Neural progenitor cell (in vitro differentiated cells): ENCODE data around the gene VPS13D. TPM values are rescaled to one million over a fixed set of nuclear protein-coding genes. Genes with fewer than 3 reads are reported as not detected.

Experiments
- DNase-seq: peaks from one replicate; pipeline ENCODE4 v3.0.0-alpha.2; 2016; ENCODE audit warnings: low spot score
- H2AFZ ChIP-seq: fragments of 200-600 bp; sonication (generic); replicated peaks from 2 replicates; pipeline ENCODE4 v1.6.1; 2016; ENCODE audit warnings: antibody characterized with exemption
- H3F3A ChIP-seq: fragments of 200-600 bp; sonication (generic); 2 replicates; pipeline ENCODE4 v1.6.1; 2016; ENCODE audit warnings: antibody characterized with exemption, low read depth
- H3K27ac ChIP-seq: fragments of 200-600 bp; sonication (generic); 2 replicates; pipeline ENCODE4 v1.5.1; 2016; ENCODE audit warnings: mild to moderate bottlenecking
- H3K27me3 ChIP-seq: fragments of 200-600 bp; sonication (generic); 2 replicates; pipeline ENCODE4 v1.6.1; 2016; ENCODE audit warnings: mild to moderate bottlenecking, moderate library complexity
- H3K36me3 ChIP-seq: fragments of 200-600 bp; sonication (generic); 2 replicates; pipeline ENCODE4 v1.5.1; 2016
- H3K4me1 ChIP-seq: fragments of 200-600 bp; sonication (generic); 2 replicates; pipeline ENCODE4 v1.6.1; 2016; ENCODE audit warnings: mixed run types
- H3K4me2 ChIP-seq: fragments of 200-600 bp; sonication (generic); 2 replicates; pipeline ENCODE4 v1.6.1; 2016
- H3K4me3 ChIP-seq: fragments of 200-600 bp; sonication (generic); 2 replicates; pipeline ENCODE4 v1.5.1; 2016
- H3K79me2 ChIP-seq: fragments of 200-600 bp; sonication (generic); 2 replicates; pipeline ENCODE4 v1.6.1; 2016; ENCODE audit warnings: low read depth
- H3K9ac ChIP-seq: fragments of 200-600 bp; sonication (generic); 2 replicates; pipeline ENCODE4 v1.6.1; 2016
- H3K9me3 ChIP-seq: fragments of 200-600 bp; sonication (generic); 2 replicates; pipeline ENCODE4 v1.5.1; 2016; ENCODE audit warnings: low read depth
- H4K20me1 ChIP-seq: fragments of 200-600 bp; sonication (generic); 2 replicates; pipeline ENCODE4 v1.6.1; 2016; ENCODE audit warnings: low read depth
- H3K27ac Mint-ChIP-seq: 3 replicates; pipeline ENCODE4 v1.8.0; 2021; ENCODE audit warnings: mixed read lengths
- H3K27me3 Mint-ChIP-seq: 2 replicates; pipeline ENCODE4 v1.8.0; 2022; ENCODE audit warnings: low read depth, mild to moderate bottlenecking, inconsistent platforms, moderate library complexity, mixed read lengths; ENCODE audit not compliant: insufficient read depth
- H3K36me3 Mint-ChIP-seq: 3 replicates; pipeline ENCODE4 v1.8.0; 2021; ENCODE audit warnings: mixed read lengths
- H3K4me1 Mint-ChIP-seq: 3 replicates; pipeline ENCODE4 v1.8.0; 2021; ENCODE audit warnings: mixed read lengths
- H3K4me3 Mint-ChIP-seq: 3 replicates; pipeline ENCODE4 v1.8.0; 2021; ENCODE audit warnings: mild to moderate bottlenecking, moderate library complexity, mixed read lengths
- H3K9me3 Mint-ChIP-seq: 3 replicates; pipeline ENCODE4 v1.8.0; 2020; ENCODE audit warnings: mixed read lengths
- EZH2 ChIP-seq: fragments of 200-600 bp; sonication (generic); IDR thresholded peaks from 2 replicates; pipeline ENCODE4 v1.6.1; 2017; ENCODE audit warnings: antibody characterized with exemption, mild to moderate bottlenecking, moderate library complexity
- EZH2phosphoT487 ChIP-seq: fragments of 200-600 bp; sonication (generic); IDR thresholded peaks from 2 replicates; pipeline ENCODE4 v1.6.1; 2017; ENCODE audit warnings: antibody characterized with exemption
- total RNA-seq: library from RNA; depleted of rRNA; stranded (reverse); fragments of >200 nt; gene quantifications from 2 replicates; pipeline ENCODE4 v1.2.3, GENCODE V29; 2015; ENCODE audit warnings: low replicate concordance
- TF ChIP-seq, protein P1 (sequence below): fragments of 200-600 bp; sonication (generic); IDR thresholded peaks from 2 replicates; pipeline ENCODE4 v1.5.1; 2017; ENCODE audit warnings: antibody characterized with exemption, mild to moderate bottlenecking

VPS13D gene
- total RNA-seq, 1 donor from 2014 or later, result 16.4 TPM

DNA sequence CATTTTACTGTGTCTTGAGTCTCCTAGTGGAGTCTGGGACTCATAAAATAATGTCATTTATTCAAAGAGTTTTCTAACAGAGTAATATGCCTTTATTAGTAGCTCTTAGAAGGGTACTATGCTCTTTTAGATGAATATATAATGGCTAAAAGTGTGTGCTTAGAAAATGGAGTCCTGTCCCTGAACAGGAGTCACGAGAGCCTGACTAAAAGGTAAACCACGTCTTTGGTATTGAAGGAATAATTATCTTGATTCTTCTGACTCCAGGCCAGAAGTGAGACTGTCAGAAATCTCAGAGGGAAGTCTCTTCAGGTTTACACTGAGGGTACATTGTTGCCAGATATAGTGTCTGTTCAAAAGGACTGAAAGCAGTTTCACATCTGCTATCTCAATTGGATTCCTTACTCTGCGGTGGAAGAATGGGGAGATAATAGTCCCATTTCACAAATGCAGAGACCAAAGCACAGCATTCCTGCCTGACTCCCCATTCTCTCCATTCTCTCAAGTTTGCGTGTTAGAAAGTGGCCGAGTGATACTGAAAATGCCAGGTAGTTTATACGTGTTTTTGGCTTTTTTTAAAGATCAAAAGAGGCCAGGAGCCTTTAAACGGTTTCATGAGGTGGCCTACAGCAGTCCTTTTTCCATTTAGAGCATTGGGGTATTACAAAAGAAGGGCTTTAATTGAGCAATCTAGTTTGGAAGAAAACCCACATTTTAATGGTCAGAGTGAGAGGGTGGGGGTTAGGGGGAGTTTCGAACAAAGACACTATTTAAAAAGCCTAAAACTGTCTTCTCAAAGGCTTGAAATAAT lies 176.6 kb downstream of the VPS13D start:
- H3K27ac Mint-ChIP-seq, result no peak overlapping the region
- no peak overlapping the region for H3K4me3 Mint-ChIP-seq
- peaks cover 48% of the 10 kb centered on the region for H3K4me1 ChIP-seq
- peaks cover 23% of the 10 kb centered on the region for H3K4me1 Mint-ChIP-seq
- no peak overlapping the region for H2AFZ ChIP-seq
- H3K4me3 ChIP-seq, result peak overlapping the region; percentile 30
- peak overlapping the region; percentile 83 for H3K27ac ChIP-seq
- H3K27me3 Mint-ChIP-seq, result no peaks in the 10 kb centered on the region
- H3F3A ChIP-seq, result peaks cover 27% of the 10 kb centered on the region
- H3K27me3 ChIP-seq, result no peaks in the 10 kb centered on the region
- no peaks in the 10 kb centered on the region for H3K79me2 ChIP-seq
- TF ChIP-seq, protein P1, sequence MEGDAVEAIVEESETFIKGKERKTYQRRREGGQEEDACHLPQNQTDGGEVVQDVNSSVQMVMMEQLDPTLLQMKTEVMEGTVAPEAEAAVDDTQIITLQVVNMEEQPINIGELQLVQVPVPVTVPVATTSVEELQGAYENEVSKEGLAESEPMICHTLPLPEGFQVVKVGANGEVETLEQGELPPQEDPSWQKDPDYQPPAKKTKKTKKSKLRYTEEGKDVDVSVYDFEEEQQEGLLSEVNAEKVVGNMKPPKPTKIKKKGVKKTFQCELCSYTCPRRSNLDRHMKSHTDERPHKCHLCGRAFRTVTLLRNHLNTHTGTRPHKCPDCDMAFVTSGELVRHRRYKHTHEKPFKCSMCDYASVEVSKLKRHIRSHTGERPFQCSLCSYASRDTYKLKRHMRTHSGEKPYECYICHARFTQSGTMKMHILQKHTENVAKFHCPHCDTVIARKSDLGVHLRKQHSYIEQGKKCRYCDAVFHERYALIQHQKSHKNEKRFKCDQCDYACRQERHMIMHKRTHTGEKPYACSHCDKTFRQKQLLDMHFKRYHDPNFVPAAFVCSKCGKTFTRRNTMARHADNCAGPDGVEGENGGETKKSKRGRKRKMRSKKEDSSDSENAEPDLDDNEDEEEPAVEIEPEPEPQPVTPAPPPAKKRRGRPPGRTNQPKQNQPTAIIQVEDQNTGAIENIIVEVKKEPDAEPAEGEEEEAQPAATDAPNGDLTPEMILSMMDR, result no peak
- TF ChIP-seq EZH2phosphoT487 (no peak), EZH2 (no peak)
- H3K9me3 Mint-ChIP-seq, result peaks cover 8% of the 10 kb centered on the region
- H3K4me2 ChIP-seq, result peak overlapping the region; percentile 71
- DNase-seq, result peak; percentile 60
- no peaks in the 10 kb centered on the region for H4K20me1 ChIP-seq
- H3K36me3 ChIP-seq, result peaks cover 14% of the 10 kb centered on the region
- peaks cover 12% of the 10 kb centered on the region for H3K9me3 ChIP-seq
- H3K36me3 Mint-ChIP-seq, result peaks cover 30% of the 10 kb centered on the region
- no peak overlapping the region for H3K9ac ChIP-seq

- Mint-ChIP-seq H3K36me3 (peaks cover 32% of the 10 kb centered on the region), H3K4me3 (no peak overlapping the region), H3K27me3 (no peaks in the 10 kb centered on the region), H3K4me1 (peaks cover 15% of the 10 kb centered on the region), H3K27ac (no peak overlapping the region), H3K9me3 (peaks cover 8% of the 10 kb centered on the region)
- Histone ChIP-seq H3K79me2 (no peaks in the 10 kb centered on the region), H3K9me3 (peaks cover 12% of the 10 kb centered on the region), H2AFZ (no peak overlapping the region), H3K4me1 (peaks cover 39% of the 10 kb centered on the region), H3K27ac (peak overlapping the region; percentile 83), H4K20me1 (no peaks in the 10 kb centered on the region), H3K27me3 (no peaks in the 10 kb centered on the region), H3F3A (peaks cover 19% of the 10 kb centered on the region), H3K9ac (no peak overlapping the region), H3K4me2 (peak overlapping the region; percentile 71), H3K36me3 (peaks cover 14% of the 10 kb centered on the region), H3K4me3 (peak overlapping the region; percentile 30)
- no peak for DNase-seq
- no peak for TF ChIP-seq EZH2
- no peak for TF ChIP-seq EZH2phosphoT487
- TF ChIP-seq, protein P1, result peak; percentile 3
Observed at GRCh38 chr1:12407050-12407961, 177.5 kb downstream of the VPS13D start.

DNA sequence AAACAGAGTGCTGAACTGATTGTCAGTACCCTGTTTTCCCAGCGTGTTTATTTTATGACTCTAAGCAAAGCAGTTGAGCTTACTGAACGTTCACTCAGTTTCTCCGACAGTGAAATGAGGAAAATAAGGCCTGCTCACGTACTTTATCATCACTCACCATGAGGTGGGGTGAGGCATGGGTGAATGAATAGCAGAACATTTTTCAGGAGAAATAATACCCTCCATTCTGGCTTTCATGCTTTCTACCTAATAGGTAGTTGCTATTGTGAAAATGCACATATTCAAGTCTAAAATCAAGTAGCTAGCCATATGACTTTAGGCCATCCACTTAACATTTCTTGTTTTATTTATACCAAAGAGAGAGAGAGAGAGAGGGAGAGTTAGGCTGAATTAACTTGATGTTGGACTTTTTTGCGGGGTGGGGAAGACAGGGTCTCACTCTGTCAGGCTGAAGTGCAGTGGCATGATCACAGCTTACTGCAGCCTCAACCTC lies 178.2 kb downstream of the VPS13D start:
- Histone ChIP-seq H3K9ac (no peak overlapping the region), H3K4me2 (no peak overlapping the region), H3K9me3 (peaks cover 12% of the 10 kb centered on the region), H3K4me1 (peaks cover 32% of the 10 kb centered on the region), H4K20me1 (no peaks in the 10 kb centered on the region), H3K36me3 (peaks cover 14% of the 10 kb centered on the region), H3K27ac (no peak overlapping the region), H3K4me3 (no peak overlapping the region), H3K79me2 (no peaks in the 10 kb centered on the region), H3K27me3 (no peaks in the 10 kb centered on the region), H3F3A (peaks cover 15% of the 10 kb centered on the region), H2AFZ (no peak overlapping the region)
- H3K4me1 Mint-ChIP-seq, result peaks cover 10% of the 10 kb centered on the region
- H3K4me3 Mint-ChIP-seq, result no peak overlapping the region
- H3K27me3 Mint-ChIP-seq, result no peaks in the 10 kb centered on the region
- H3K9me3 Mint-ChIP-seq, result peaks cover 8% of the 10 kb centered on the region
- H3K27ac Mint-ChIP-seq, result no peak overlapping the region
- TF ChIP-seq, protein P1, result no peak
- TF ChIP-seq EZH2 (no peak), EZH2phosphoT487 (no peak)
- no peak for DNase-seq
- H3K36me3 Mint-ChIP-seq, result peaks cover 32% of the 10 kb centered on the region
